Ishikawa (cell line): Measurements from ENCODE around the gene HYKK.

Experiments used
- CEBPB ChIP-seq: IDR thresholded peaks from 2 replicates; pipeline ENCODE4 v1.6.1; 2012
- CREB1 ChIP-seq: IDR thresholded peaks from 2 replicates; pipeline ENCODE4 v1.6.1; 2012; ENCODE audit warnings: low read depth
- EGR1 ChIP-seq: IDR thresholded peaks from 2 replicates; pipeline ENCODE4 v1.6.1; 2012
- EP300 ChIP-seq: IDR thresholded peaks from 2 replicates; pipeline ENCODE4 v1.6.1; 2012; ENCODE audit warnings: borderline replicate concordance
- NFIC ChIP-seq: IDR thresholded peaks from 2 replicates; pipeline ENCODE4 v1.6.1; 2012
- RAD21 ChIP-seq: IDR thresholded peaks from 2 replicates; pipeline ENCODE4 v1.6.1; 2012; ENCODE audit warnings: low read depth
- TCF12 ChIP-seq: IDR thresholded peaks from 2 replicates; pipeline ENCODE4 v1.6.1; 2012; ENCODE audit warnings: low read depth
- YY1 ChIP-seq: IDR thresholded peaks from 2 replicates; pipeline ENCODE4 v1.6.1; 2012; ENCODE audit warnings: low read depth
- ZBTB7A ChIP-seq: IDR thresholded peaks from 2 replicates; pipeline ENCODE4 v1.6.1; 2012; ENCODE audit warnings: low read depth
- TF ChIP-seq, protein P1 (sequence below): IDR thresholded peaks from 2 replicates; pipeline ENCODE4 v1.6.1; 2012
- TF ChIP-seq, protein P2 (sequence below): IDR thresholded peaks from 2 replicates; pipeline ENCODE4 v1.6.1; 2012; ENCODE audit warnings: low read depth, mild to moderate bottlenecking
- TF ChIP-seq, protein P3 (sequence below): IDR thresholded peaks from 2 replicates; pipeline ENCODE4 v1.6.1; 2012

DNA sequence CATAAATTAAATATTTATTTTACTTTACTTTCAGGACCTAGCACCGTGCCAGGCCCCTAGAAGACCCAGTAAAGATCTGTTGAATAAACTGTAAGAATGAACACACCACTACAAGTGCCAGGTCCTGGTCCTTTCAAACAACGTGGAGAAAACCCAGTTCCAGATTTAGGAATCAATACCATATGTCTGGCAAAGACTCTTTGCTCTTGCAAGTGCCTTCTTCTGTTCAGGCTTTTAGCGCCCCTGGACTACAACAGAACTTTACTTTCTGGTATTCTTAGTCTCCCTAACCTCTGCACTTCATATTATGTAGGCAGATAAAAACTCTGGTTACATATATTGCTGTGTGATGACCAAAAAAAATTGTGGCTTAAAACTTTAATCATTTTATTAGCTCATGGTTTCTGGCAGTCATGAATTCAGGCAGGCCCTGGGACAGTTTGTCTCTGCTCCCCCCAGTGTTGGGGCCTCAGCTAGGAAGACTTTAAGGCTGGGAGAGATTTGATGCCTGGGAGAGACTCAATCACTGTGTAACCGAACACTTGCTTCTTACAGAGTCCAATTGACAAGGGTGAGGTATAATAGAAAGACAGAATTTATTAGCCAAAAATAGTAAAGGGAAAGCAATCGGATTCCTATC is 30.0 kb downstream of the HYKK start:
- TF ChIP-seq EP300 (no peak), RAD21 (no peak), NFIC (no peak), YY1 (no peak), CREB1 (no peak), CEBPB (no peak), TCF12 (no peak), EGR1 (no peak), ZBTB7A (no peak)
- TF ChIP-seq, protein P1, sequence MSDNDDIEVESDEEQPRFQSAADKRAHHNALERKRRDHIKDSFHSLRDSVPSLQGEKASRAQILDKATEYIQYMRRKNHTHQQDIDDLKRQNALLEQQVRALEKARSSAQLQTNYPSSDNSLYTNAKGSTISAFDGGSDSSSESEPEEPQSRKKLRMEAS: no peak
- TF ChIP-seq, protein P2, sequence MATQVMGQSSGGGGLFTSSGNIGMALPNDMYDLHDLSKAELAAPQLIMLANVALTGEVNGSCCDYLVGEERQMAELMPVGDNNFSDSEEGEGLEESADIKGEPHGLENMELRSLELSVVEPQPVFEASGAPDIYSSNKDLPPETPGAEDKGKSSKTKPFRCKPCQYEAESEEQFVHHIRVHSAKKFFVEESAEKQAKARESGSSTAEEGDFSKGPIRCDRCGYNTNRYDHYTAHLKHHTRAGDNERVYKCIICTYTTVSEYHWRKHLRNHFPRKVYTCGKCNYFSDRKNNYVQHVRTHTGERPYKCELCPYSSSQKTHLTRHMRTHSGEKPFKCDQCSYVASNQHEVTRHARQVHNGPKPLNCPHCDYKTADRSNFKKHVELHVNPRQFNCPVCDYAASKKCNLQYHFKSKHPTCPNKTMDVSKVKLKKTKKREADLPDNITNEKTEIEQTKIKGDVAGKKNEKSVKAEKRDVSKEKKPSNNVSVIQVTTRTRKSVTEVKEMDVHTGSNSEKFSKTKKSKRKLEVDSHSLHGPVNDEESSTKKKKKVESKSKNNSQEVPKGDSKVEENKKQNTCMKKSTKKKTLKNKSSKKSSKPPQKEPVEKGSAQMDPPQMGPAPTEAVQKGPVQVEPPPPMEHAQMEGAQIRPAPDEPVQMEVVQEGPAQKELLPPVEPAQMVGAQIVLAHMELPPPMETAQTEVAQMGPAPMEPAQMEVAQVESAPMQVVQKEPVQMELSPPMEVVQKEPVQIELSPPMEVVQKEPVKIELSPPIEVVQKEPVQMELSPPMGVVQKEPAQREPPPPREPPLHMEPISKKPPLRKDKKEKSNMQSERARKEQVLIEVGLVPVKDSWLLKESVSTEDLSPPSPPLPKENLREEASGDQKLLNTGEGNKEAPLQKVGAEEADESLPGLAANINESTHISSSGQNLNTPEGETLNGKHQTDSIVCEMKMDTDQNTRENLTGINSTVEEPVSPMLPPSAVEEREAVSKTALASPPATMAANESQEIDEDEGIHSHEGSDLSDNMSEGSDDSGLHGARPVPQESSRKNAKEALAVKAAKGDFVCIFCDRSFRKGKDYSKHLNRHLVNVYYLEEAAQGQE: no peak
- TF ChIP-seq, protein P3, sequence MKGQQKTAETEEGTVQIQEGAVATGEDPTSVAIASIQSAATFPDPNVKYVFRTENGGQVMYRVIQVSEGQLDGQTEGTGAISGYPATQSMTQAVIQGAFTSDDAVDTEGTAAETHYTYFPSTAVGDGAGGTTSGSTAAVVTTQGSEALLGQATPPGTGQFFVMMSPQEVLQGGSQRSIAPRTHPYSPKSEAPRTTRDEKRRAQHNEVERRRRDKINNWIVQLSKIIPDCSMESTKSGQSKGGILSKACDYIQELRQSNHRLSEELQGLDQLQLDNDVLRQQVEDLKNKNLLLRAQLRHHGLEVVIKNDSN: no peak
